SU-DHL-6 (cell line): ENCODE measurements around the gene KCNJ12.

Source experiments
- H2AFZ ChIP-seq: fragments of 200-600 bp; sonication (generic); 2 replicates; pipeline ENCODE4 v1.6.1; 2014; ENCODE audit warnings: low read depth, mild to moderate bottlenecking, moderate library complexity, mixed read lengths, antibody characterized with exemption, low read length; ENCODE audit not compliant: severe bottlenecking
- H3F3A ChIP-seq: fragments of 200-600 bp; shearing (Covaris generic); 2 replicates; pipeline ENCODE4 v1.6.0; 2016; ENCODE audit warnings: antibody characterized with exemption, mild to moderate bottlenecking; ENCODE audit not compliant: insufficient read depth
- H3K27ac ChIP-seq: fragments of 200-600 bp; sonication (generic); 2 replicates; pipeline ENCODE4 v1.5.1; 2016; ENCODE audit warnings: low read depth, mild to moderate bottlenecking, low read length, moderate library complexity, mixed read lengths
- H3K27me3 ChIP-seq: fragments of 200-600 bp; sonication (generic), shearing (Covaris generic); 2 replicates; pipeline ENCODE4 v1.6.0; 2014; ENCODE audit warnings: mild to moderate bottlenecking, low read length
- H3K36me3 ChIP-seq: fragments of 200-600 bp; sonication (generic); 2 replicates; pipeline ENCODE4 v1.6.1; 2014; ENCODE audit warnings: mild to moderate bottlenecking, low read length, mixed read lengths
- H3K4me2 ChIP-seq: fragments of 300-600, 200-600 bp; shearing (Covaris generic), sonication (generic); 2 replicates; pipeline ENCODE4 v1.6.0; 2014; ENCODE audit warnings: low read length, low read depth, mild to moderate bottlenecking; ENCODE audit not compliant: poor library complexity, severe bottlenecking
- H3K4me3 ChIP-seq: fragments of 200-600 bp; sonication (generic); 2 replicates; pipeline ENCODE4 v1.5.1; 2014; ENCODE audit warnings: antibody characterized with exemption, low read length, mild to moderate bottlenecking, mixed read lengths; ENCODE audit not compliant: insufficient read depth, poor library complexity, severe bottlenecking
- H3K79me2 ChIP-seq: fragments of 200-600 bp; sonication (generic); 2 replicates; pipeline ENCODE4 v1.6.1; 2014; ENCODE audit warnings: mild to moderate bottlenecking, low read length, moderate library complexity; ENCODE audit not compliant: insufficient read depth
- H3K9ac ChIP-seq: fragments of 200-600 bp; sonication (generic); 2 replicates; pipeline ENCODE4 v1.7.0; 2014; ENCODE audit warnings: mild to moderate bottlenecking, low read length
- H3K9me2 ChIP-seq: fragments of 200-600 bp; sonication (generic); replicated peaks from 2 replicates; pipeline ENCODE4 v1.6.1; 2014; ENCODE audit warnings: low read length; ENCODE audit not compliant: insufficient read depth
- H3K9me3 ChIP-seq: fragments of 200-600 bp; sonication (generic); 2 replicates; pipeline ENCODE4 v1.6.1; 2014; ENCODE audit warnings: low read length, mixed read lengths; ENCODE audit not compliant: insufficient read depth
- H4K20me1 ChIP-seq: fragments of 200-600 bp; sonication (generic); 2 replicates; pipeline ENCODE4 v1.6.1; 2014; ENCODE audit warnings: low read depth, mild to moderate bottlenecking, antibody characterized with exemption, low read length, moderate library complexity, mixed read lengths
- CTCF ChIP-seq: fragments of 200-600 bp; sonication (generic); IDR thresholded peaks from one replicate; pipeline ENCODE4 v1.5.1; 2017; ENCODE audit warnings: antibody characterized with exemption, mild to moderate bottlenecking, low read length, moderate library complexity; ENCODE audit not compliant: insufficient read depth, poor library complexity, severe bottlenecking
- EZH2phosphoT487 ChIP-seq: fragments of 200-600 bp; sonication (generic), shearing (Covaris generic); conservative IDR thresholded peaks from 2 replicates; pipeline ENCODE4 v1.6.1; 2018; ENCODE audit warnings: mild to moderate bottlenecking, antibody characterized with exemption, low read length, moderate library complexity, mixed read lengths

Gene KCNJ12

DNA sequence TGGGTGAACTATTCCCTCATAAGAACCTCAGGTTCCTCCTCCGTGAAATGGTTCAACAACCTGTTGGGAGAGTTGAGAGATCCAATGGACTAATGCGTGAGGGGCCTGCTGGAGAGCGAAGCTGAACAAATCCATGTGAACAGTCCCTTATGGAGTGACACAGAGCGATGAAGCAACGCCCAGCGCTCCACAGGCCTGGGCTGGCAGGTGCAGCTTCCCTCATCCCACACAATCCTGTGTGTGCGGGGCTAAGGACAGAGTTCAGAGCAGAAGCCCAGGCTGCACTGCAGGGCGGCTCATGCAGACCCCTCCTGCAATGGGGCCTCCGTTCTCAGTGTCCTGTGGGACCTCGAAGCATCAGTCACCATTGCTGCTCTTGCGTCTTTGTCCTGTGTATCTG lies 90.4 kb downstream of the KCNJ12 start:
- H2AFZ ChIP-seq = no peak overlapping the region
- no peaks in the 10 kb centered on the region for H3K9me3 ChIP-seq
- no peak overlapping the region for H3K9ac ChIP-seq
- TF ChIP-seq EZH2phosphoT487 (no peak), CTCF (no peak)
- H3K27ac ChIP-seq = no peak overlapping the region
- no peak overlapping the region for H3K4me2 ChIP-seq
- H3K4me3 ChIP-seq = no peak overlapping the region
- H3F3A ChIP-seq = no peaks in the 10 kb centered on the region
- no peaks in the 10 kb centered on the region for H3K79me2 ChIP-seq
- no peaks in the 10 kb centered on the region for H3K36me3 ChIP-seq
- H4K20me1 ChIP-seq = no peaks in the 10 kb centered on the region
- no peaks in the 10 kb centered on the region for H3K27me3 ChIP-seq
- H3K9me2 ChIP-seq = no peaks in the 10 kb centered on the region

DNA sequence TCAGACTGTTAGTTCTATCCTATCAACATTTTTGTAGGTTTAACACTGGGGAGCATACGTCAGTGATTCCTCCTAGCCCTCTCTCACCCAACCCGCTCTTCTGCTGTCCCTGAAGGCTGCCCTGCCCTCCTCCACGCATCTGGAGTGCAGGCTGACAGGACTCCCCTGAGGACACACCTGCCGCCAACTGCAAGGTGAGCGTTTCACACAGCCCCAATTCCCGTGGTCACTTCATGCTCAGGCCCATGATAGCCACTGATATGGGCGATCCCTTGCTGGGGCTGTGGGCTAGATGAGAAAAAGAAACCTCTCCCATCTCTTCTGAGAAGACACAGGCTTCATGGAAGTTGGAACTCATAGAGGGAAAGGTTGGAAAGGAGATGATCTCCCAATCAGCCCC lies 91.0 kb downstream of the KCNJ12 start:
- H3K4me3 ChIP-seq = no peak overlapping the region
- TF ChIP-seq CTCF (no peak), EZH2phosphoT487 (no peak)
- H3K9ac ChIP-seq = no peak overlapping the region
- H3F3A ChIP-seq = no peaks in the 10 kb centered on the region
- H3K9me2 ChIP-seq = no peaks in the 10 kb centered on the region
- H3K36me3 ChIP-seq = no peaks in the 10 kb centered on the region
- no peaks in the 10 kb centered on the region for H3K9me3 ChIP-seq
- no peaks in the 10 kb centered on the region for H3K79me2 ChIP-seq
- no peaks in the 10 kb centered on the region for H4K20me1 ChIP-seq
- no peak overlapping the region for H2AFZ ChIP-seq
- no peak overlapping the region for H3K27ac ChIP-seq
- H3K27me3 ChIP-seq = no peaks in the 10 kb centered on the region
- H3K4me2 ChIP-seq = no peak overlapping the region

- Histone ChIP-seq H3K27me3 (no peaks in the 10 kb centered on the region), H3K9ac (no peak overlapping the region), H2AFZ (no peak overlapping the region), H3K79me2 (no peaks in the 10 kb centered on the region), H3F3A (no peaks in the 10 kb centered on the region), H3K4me3 (no peak overlapping the region), H3K9me2 (no peaks in the 10 kb centered on the region), H4K20me1 (no peaks in the 10 kb centered on the region), H3K4me2 (no peak overlapping the region), H3K36me3 (no peaks in the 10 kb centered on the region), H3K9me3 (no peaks in the 10 kb centered on the region), H3K27ac (no peak overlapping the region)
- TF ChIP-seq CTCF = no peak
- TF ChIP-seq EZH2phosphoT487 = no peak
Observed at GRCh38 chr17:21467739-21468490, 91.8 kb downstream of the KCNJ12 start.
